Stimulated activated naive CD4-positive, alpha-beta T cell (primary cell): ENCODE measurements around the gene MTMR1.

ENCODE experiments used
- DNase-seq, 6 experiments: peaks; one replicate each; lab custom pipeline; 2025; lab: John Stamatoyannopoulos, UW

MTMR1 gene

DNA sequence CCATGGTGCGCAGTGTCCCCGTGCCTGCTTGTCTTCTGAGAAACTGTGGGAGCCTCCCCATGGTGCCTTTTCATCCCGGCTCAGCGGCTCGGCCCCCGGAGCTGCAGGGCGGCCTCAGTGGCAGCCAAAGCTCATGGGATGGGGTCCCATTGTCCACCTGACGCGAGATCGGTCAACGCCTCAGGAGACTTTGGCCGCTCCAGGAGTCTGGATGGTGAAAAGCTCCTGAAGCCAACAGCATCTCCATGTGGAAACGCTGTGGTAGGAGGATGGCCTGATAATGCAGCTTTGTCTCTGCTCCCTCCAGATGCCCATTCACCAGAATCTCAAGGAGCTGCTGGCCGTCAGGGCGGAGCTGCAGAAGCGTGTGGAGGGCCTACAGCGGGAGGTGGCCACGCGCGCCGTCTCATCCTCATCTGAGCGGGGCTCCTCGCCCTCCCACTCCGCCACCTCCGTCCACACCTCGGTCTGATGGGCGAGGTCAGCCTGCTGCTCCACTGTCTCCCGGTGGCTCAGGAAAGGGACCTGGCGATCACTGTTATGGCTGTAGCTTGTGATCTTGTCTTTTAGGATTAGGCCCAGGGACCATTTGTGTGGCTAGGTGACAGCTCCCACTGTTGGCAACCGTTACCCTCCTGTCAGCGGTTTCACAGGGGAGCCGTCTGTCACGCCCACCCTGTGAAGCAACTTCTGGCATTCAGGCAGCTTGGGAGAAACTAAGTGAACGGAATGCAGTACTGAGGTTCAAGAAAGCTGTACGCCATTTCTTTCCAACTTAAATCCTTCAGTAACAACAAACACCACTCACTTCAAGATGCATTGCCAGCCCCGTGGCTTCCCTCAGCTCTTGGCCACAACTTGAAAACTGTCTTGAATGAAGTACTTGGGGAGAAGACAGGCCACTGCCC lies 69.3 kb downstream of the MTMR1 start:
- DNase-seq = no peak

DNA sequence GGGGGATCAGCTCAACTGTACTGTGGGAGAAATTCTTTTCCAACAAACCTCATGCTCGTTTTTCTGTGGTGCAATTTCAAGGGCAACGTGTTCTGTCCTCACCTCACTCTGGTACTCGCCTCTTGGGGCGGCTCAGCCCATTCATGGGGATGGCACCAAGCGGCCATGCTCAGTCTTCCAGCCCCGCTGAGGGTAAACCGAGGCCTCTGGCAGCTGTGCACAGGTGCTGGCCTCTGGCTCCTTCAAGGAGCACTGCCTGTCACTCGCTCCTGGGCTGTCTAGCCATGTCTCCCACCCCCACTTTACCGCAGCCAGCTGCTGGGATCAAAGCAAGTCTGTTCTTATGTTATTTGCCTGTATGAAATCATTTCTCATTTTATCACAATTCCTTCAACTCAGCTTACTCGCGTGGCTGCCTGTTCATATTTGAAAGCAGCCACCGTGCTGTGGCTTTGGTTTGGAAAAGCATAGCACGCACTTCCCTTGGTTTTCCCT lies 70.2 kb downstream of the MTMR1 start:
- DNase-seq = no peak

DNA sequence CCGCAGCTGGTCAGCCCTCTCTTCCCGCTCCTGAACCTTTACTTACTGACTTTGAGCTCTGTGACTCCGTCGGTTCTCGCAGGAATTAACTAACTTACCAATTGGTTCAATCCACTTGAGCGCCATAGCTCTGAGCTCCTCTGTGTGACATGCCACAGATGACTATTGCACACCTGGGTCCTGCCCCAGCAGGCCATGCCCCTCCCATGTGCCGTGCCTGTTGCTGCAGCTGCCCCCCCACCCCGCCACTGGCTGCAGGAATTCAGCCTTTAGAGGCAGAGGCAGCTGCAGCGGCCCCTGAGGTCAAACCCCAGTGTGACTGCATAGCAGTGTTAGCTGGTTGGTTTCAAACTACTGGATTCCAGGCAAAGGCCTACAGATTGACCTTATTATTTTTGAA lies 70.6 kb downstream of the MTMR1 start:
- no peak for DNase-seq

DNA sequence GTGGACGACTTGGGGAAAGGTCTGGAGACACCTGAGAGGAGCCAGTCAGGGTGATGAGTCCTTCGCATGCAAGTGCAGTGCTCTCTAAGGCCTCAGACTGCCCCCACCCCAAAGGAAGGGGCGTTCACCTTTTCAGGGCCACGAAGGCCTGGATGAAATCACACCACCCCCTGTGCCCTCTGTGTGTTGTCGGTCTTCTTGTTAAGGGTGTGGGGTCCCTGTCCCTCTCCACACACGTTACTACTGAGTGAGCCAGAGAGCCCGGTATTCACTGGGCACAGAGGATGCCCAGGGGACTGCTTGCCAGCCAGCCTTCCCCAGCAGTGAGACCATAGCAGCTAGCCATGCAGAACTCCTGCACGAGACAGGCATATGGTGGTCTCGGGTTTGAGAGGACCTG lies 72.0 kb downstream of the MTMR1 start:
- DNase-seq = no peak

DNA sequence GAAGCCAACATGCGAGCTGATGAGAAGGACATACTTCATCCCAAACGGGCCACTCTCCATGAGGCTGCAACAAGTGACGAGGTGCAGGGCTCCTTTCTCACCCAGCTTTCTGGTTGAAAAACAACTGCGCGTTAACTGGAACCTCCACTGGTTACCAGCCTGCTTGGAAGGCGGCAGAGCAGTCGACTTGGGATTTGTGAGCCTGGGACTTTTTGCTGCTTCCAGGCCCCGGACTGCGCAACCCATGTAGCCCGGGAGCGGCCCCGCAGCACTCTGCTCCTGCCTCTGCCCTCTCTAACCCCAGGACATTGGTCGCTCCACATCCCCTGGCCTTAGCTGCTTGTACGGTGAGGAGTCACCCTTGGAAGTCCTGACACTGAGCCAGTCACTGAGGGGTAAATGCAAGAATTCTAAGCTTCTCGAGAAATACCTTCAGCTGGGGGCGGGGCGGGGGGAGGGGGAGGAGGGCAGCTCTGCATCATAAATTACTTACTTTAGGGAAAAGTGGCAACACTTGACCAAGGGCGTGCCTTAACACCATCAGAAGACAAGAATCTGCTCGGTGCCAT lies 72.7 kb downstream of the MTMR1 start:
- no peak for DNase-seq

DNA sequence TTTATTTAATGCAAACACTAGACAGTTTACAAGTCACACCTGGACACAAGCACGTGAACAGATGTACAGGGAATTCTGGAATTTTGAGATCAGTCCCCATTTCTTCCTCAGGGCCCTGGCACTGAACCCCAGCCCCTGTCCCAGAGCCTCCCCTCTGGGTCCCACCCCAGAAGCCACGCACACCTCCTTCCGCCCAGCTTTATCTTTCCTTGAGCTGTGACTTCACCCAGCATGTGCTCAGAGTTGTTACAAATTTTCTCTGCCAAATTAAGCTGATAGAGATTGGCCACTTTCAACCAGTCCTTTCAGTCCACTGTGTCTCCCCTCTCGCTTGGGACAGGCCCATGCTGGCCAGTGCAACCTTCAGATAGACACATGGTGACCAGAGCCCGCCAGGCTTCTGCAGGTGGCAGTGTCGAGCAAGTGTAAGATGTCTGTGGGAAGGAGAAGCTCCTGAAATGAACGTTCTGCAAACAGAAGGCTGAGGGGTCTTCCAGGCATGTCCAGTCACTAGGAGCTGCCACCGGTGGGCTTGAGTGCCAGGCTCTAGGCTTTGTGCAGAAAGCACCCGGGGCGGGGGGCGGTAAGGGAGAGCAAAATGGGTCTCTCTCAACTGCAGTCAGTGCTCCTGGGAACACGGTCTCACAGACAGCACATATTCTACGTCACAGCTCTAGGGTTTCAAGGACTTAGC lies 73.3 kb downstream of the MTMR1 start:
- no peak for DNase-seq

DNA sequence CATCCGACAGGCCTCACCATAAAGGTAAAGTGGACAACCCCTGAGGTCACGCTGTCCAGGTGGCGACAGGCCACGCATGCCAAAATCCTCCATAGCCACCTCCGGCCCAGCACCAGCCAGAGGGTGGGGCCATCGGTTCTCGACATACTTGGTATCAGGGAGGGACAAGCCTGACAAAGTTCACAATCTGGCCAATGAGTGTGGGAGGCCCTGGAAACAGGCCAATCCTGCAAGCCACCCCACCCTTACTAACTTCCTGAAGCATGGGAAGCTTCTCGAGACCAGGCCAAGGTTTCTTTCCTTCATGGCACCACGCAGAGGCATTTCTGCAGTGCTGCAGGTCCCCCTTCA lies 73.8 kb downstream of the MTMR1 start:
- DNase-seq = no peak

DNA sequence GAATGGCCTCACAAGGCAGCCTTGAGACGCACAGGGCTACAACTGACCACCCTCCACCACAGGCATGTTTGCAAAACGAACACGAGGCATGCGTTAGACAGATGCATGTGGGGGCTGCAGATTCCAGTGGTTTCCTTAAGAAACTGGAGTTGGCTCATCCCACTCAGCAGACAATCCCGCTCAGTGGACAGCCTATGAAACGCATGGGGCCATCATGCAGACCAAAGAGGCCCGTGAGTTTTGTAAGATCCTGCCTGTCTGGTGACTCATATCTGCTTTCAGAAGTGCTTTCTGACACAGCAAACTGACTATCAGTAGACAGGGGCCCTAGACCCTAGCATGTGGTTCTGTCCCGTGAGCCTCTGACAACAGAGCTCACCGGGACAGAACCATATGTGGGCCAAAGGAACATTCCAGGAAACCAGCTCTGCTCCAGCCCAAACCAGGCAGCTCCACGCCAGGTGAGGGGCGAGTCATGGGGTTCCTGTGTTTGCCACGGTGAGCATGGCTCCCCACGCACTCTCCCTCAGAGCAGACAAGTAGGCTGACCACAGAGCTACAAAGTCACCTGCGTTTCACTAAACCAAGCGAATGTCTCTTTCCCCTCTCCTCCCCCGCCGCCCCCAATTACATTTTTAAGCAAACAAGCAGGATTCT lies 74.4 kb downstream of the MTMR1 start:
- no peak for DNase-seq

DNA sequence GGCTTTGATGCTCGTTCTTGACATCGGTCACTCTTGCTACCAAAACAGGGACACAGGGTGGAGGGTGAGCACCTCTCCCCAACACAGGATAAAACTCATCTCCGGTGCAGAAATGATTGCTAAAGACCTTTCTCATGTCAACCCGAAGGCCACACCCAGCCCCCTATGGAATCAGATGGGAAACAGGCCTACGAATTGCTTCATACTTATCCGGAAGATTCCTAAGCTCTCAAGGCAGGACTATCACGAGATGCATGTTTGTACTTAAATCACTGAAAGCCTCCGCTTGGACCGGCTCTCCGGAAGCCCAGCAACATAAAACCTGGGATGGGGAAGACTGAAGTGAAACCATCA lies 74.9 kb downstream of the MTMR1 start:
- DNase-seq = no peak

DNA sequence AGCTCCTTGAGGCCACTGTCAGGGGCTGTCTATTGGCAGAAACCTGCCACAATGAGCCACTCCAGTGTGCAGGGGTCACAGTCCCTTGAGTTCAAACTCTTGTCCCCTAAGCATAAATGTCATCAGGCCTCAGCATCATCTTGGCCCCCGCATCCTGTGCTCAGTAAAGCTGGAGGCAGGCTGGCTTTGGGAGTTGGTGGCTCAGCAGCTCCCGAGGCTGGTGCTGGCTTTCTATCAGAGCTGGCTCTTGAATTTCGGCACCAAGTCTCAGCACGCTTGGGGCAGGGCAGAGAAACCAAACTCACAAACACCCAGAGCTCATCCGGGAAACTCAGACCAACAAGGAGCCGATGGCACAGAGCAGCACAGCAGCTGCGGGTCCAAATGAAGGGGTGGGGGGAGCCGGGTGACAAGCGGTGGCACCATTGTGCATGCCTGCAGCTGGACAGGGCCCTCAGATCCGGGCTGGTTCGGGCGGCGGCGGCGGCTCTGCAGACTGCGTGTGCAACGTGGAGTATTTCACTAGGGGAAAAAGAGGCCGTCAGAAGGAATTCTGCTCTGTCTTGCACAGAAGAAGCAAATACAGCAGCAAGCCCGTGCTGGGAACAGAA lies 75.5 kb downstream of the MTMR1 start:
- no peak for DNase-seq

DNA sequence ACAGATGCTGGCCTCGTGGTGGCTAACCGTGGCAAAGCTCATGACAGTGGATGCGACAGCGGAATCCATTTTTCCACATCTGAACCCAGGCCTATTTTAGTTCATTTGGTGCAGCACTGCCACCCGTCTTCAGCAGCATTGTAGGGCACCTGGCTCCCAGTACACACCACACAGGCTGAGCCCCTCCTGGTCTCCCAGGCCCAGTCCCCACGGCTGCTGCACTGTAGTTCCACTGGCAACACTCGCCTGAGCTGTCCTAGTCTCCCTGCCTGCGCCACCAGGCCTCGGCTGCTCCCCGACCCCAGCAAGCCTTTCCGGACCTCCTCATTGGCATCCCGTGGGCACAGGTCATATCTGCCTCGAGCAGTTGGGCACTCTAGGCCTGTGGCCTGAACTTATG lies 76.2 kb downstream of the MTMR1 start:
- DNase-seq = no peak

DNA sequence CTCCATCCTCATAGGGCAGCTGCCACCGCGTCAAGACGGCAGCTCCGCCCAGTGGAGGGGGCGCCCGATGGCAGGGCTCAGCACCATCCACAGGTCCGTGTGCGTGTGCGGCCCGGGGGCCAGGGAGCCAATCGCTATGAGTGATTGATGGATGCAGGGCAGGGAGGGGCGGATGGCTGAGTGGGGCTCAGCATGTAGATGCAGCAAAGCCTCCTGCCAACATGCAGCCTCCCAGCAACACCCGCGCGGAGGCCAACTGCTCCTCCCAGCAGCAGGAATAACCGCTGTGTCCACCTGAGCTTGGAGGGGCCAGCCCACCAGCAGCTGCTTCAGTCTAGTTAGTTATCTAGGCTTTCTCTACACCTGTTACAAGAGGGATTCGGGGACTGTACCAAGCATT lies 77.4 kb downstream of the MTMR1 start:
- no peak for DNase-seq

DNA sequence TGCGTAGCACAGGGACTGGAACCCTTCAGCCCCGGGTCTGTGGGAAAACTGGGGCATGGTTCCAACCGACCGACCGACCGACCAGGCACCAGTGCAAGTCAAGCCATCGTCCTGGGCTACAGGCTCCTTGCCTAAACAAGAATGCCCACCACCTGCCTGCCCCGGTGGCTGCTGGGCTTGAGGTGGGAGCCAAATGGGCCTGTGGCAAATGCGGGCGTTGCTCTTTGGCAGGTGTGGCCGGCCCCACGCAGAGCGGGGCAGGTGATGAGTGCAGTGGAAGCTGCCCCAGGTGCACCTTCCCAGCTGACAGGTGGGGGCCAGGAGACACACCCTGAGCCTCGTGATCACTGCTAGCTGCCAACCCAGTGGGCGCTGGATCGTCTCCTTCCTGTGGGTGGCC lies 77.9 kb downstream of the MTMR1 start:
- no peak for DNase-seq

DNA sequence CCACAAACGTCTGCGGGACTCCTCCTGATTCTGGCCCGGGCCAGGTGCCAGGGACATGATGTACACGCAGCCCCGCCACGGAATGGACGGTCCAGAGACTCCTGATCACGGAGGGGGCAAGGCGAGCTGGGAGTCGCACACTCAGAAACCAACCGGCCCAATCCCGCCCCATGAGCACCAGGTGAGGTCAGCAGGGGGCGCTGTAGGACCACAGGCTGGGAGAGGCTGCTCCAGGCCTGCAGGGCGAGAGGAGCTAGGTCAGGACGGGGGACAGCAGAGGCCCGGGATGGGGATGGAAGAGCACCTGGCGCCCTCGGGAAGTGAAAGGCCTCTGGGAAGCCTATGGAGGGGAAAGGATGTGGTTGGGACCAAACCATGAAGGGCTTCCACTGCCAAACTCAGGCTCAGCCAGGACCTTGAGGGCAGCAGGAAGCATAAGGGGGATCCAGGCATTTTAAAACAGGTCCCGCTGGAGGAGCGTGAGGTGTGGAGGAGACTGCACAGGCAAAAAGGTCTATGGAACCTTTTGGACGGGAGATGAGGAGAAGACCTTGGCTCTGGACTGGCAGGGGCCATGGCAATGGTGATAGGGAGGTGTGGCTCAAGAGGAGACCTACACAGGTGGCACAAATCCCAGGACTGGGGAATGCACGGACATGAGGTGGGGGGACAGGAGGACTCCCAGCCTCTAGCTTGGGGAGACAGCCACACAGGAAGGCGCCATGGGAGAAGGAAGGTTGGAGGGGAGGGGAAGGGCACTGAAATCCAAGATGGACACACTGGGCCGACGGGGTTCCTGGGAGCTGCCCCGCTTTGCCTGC lies 79.2 kb downstream of the MTMR1 start:
- DNase-seq = peak; percentile 9 to 73 (median 53)

DNA sequence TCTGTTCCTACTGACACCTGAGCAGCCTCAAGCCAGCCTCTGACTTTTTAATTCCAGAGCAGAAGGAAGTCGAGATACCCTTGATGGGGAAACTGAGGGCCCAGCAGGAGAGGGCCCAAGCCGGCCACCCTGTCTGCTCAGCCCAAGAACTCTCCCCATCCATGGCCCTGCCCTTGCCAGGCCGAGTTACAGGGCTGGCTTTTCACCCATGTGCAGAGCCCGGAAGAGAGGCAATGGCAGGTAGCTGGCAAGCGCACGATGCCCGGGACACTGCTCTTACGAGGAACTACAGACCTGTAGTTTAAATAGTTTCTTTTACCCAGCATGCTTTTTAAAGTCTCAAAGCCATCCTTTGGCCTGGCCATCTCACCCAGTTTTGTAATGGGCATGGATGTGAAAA lies 79.9 kb downstream of the MTMR1 start:
- no peak for DNase-seq

DNA sequence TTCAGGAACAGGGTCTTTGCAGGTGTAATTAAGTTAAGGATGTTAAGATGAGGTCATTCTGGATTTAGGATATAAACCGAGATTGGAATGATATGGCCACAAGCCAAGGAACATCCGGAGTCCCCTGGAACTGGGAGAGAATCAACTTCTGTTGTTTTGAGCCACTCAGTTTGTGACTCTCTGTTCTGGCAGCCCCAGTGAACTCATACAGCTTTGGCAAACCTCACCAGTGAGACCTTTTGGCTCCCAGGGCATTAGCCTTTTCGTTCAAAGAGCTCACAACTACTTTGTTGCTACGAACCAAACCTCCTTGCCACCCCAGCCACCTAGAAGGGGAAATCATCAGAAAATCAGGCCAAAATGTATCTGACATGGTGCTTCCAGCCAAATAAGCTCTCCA lies 80.4 kb downstream of the MTMR1 start:
- DNase-seq = no peak

DNA sequence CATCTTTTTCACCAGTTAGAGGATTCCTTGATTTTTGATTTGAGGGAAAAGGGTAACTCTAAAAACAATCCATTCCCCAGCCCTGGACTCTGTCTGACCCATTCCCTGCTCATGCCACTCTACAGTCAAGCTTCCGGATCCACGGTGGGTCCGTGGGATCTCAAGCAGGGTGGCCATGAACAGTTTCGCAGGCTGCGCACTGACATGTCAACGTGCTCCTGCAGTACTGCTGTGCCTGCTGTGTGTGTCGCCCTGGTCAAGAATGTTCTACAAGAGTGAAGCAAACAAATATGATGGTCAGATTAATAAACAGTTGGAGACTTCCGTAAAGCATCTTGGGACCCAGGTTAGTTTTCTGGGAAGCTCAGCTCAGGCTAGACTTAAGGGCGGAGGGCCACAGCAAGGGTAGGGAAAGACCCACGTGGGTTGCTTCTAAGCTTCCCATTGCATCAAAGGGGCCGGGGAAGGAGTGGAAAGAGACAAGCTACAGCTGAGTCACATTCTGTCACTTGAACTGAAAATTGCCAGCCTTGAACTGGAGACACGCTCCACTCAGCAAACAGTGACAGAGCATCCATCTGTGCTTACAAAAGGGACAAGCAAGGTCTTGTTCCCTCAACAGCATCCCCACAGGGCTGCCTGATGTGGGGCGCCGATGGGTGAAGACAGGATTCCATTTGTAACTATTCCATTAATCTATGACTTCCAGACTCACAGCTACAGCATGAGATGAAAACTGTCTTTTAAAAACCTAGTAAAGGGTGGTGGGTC lies 81.8 kb downstream of the MTMR1 start:
- no peak for DNase-seq

DNA sequence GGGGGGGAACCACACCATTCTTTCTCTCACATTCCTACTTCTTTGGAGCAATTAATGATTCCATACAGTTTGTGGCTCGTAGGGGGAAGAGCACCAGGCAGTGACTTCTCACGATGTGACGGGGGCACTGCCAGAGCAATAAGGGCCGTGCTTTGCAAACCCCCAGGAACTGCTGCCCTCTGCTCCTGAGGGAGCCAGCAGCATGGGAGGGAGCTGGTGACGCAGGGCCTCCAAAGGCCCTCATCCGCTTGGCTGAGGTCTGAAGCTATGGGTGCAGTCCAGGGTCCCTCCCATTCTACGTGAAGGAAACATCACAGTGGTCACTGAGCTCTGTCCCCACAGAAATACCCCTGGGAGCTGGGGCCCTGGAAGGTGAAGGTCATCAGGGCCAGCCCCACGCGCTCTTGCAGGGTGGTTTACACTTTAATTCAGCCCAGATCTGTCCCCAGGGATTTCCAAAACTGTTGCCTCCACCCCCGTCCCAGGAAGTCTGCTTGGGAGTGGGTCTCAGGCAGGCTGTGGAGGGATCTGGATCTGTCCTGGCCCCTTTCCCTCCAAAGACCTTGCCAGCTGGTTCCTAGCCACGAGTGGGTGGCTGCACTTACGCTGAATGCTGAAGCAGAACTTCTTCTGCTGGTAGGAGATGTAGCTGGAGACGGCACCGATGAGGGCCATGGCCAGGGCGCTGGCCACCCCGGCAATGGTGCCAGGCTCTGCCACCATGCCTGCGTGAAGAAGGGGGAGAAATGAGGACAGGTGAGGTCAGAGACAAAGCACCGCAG lies 82.6 kb downstream of the MTMR1 start:
- no peak for DNase-seq

DNA sequence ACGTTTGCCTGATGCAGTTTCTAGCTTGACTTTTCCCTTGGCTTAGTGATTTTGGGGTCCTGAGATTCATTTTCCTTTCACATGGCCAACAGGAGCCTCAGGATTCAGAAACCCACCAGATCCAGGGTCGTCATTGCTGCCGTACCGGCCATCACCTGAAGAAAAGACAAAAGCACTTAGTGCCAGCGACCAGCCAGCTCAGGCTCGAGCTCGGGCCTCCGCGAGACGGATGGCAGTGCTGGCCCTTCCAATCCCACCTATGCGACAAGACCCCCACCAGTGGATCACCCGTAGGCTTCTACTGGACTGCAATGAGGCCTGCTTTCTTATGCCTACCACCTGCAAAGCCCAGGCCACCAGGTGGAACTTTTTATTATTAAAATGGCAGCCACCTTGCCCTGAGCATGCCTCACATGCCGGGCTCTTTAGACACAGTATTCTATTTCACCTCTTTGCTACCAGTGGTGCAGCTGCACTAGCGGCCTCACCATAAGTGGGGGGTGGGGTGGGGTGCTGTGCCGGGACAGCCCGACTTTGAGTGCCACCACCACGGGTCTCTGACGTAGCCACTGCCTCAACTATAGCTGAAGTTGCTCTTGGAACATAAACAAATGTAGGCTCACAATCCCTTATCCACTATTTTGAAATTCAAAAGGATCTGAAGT lies 84.3 kb downstream of the MTMR1 start:
- DNase-seq = no peak
